Panc1 (cell line): Measurements from ENCODE around the gene PTTG1. TPM values are rescaled to one million over a fixed set of nuclear protein-coding genes. Genes with fewer than 3 reads are reported as not detected.

Experiments used
- ATAC-seq: fragments of 200-7000 bp; cut with Tn5 transposase; 2 replicates; pipeline ENCODE4 v1.9.1; 2020; ENCODE audit warnings: mild to moderate bottlenecking, moderate library complexity
- BruUV-seq: library from RNA; stranded (reverse); fragments of 400-500 nt; replicated peaks from 2 replicates; lab custom pipeline; 2021; lab: Mats Ljungman, UMichigan
- CTCF ChIA-PET: fragments of 300-600 bp; sonication (Branson Sonifier 250); formaldehyde crosslinking; loops from one replicate; lab custom pipeline; 2022; ENCODE audit warnings: antibody characterized with exemption; lab: Charles Lee
- POLR2A ChIA-PET: fragments of 300-600 bp; sonication (Branson Sonifier 250); formaldehyde crosslinking; loops from one replicate; lab custom pipeline; 2022; ENCODE audit warnings: antibody characterized with exemption; lab: Charles Lee
- DNase-seq: peaks from one replicate; pipeline ENCODE4 v3.0.0-alpha.2; 2010; ENCODE audit warnings: low read depth, low spot score
- H3K27ac ChIP-seq: 2 replicates; pipeline ENCODE4 v1.5.1; 2011; ENCODE audit warnings: mild to moderate bottlenecking, low read length, inconsistent platforms
- H3K27me3 ChIP-seq: fragments of 200-500 bp; sonication (Bioruptor generic); 2 replicates; pipeline ENCODE4 v1.6.0; 2014; ENCODE audit warnings: low read length, inconsistent platforms; ENCODE audit not compliant: control insufficient read depth, insufficient read depth
- H3K36me3 ChIP-seq: fragments of 200-500 bp; sonication (Bioruptor generic); 2 replicates; pipeline ENCODE4 v1.5.1; 2014; ENCODE audit warnings: inconsistent platforms, mild to moderate bottlenecking, low read length, moderate library complexity; ENCODE audit not compliant: control insufficient read depth, insufficient read depth
- H3K4me1 ChIP-seq: 2 replicates; pipeline ENCODE4 v1.5.1; 2011; ENCODE audit warnings: inconsistent platforms, mild to moderate bottlenecking, low read length, moderate library complexity; ENCODE audit not compliant: control insufficient read depth, insufficient read depth
- H3K4me3 ChIP-seq, 2 experiments: 2 replicates each; pipeline ENCODE4 v1.5.1; 2011 to 2012; ENCODE audit warnings: low read depth in 2 of 2, low read length in 2 of 2, mild to moderate bottlenecking in 2 of 2, inconsistent platforms in 1 of 2, moderate library complexity in 1 of 2
- H3K9me3 ChIP-seq: fragments of 200-500 bp; sonication (Bioruptor generic); 2 replicates; pipeline ENCODE4 v1.5.1; 2014; ENCODE audit warnings: low read depth, mild to moderate bottlenecking, inconsistent platforms, low read length, moderate library complexity; ENCODE audit not compliant: control insufficient read depth, insufficient read depth
- POLR2AphosphoS5 ChIP-seq: IDR thresholded peaks from 2 replicates; pipeline ENCODE4 v1.6.1; 2012; ENCODE audit warnings: mild to moderate bottlenecking, low read depth, low read length, moderate library complexity
- SIN3A ChIP-seq: IDR thresholded peaks from 2 replicates; pipeline ENCODE4 v1.6.1; 2012; ENCODE audit warnings: low read depth, mild to moderate bottlenecking, low read length, moderate library complexity, borderline replicate concordance; ENCODE audit not compliant: insufficient read depth
- TCF7L2 ChIP-seq: IDR thresholded peaks from 2 replicates; pipeline ENCODE4 v1.6.1; 2011; ENCODE audit warnings: mild to moderate bottlenecking, low read depth, low read length, inconsistent platforms
- in situ Hi-C: cut with HindIII; loops from 2 replicates; pipeline ENCODE4 v1.10.0; 2016; ENCODE audit warnings: low sequenced_read_pairs, low pct_unique_long_range_greater_than_20kb
- intact Hi-C: fragments of 100-400 bp; cut with micrococcal nuclease; formaldehyde crosslinking; loops from one replicate; pipeline ENCODE4 v1.10.0; 2022; ENCODE audit not compliant: unreplicated experiment
- total RNA-seq: library from RNA; stranded (reverse); gene quantifications from one replicate; pipeline ENCODE4 v1.2.1, GENCODE V29; 2021; ENCODE audit not compliant: unreplicated experiment
- TF ChIP-seq, protein P1 (sequence below): fragments of 450-650 bp; IDR thresholded peaks from 2 replicates; pipeline ENCODE4 v1.5.1; 2017; ENCODE audit warnings: mild to moderate bottlenecking
- TF ChIP-seq, protein P2 (sequence below), 2 experiments: IDR thresholded peaks; 2 replicates each; pipeline ENCODE4 v1.6.1; 2011 to 2012; ENCODE audit warnings: low read depth in 2 of 2, control low read depth in 1 of 2, low read length in 1 of 2, mild to moderate bottlenecking in 1 of 2, moderate library complexity in 1 of 2; ENCODE audit not compliant: insufficient read depth in 1 of 2

Gene PTTG1
- total RNA-seq, 1 experiment from 2014 or later: 171 TPM

DNA sequence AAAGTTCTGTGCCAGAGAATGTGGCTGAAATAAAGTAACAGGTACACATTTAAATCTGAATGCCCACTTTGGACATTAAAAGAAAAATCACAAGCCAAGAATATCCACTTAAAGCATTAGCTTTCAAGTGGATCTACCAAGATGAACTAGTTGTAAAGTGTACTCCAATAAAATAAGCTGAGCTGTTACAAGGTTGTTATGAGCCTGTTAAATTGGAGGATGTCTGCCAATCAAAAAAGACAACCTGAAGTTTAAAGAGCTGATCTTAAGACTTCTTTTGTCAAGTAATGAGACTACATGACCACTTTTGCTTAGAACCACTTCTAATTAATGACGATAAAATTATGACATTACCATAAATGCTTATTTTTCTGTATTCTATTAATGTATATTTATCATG lies 24.2 kb upstream of the PTTG1 start:
- ChIA-PET CTCF (no interaction called here), POLR2A (interaction anchor here (0.6 kb wide), 1 partner anchor 1245 kb away, joined by 3 read pairs; no protein-coding TSS in a partner anchor)
- TF ChIP-seq POLR2AphosphoS5: no peak
- TF ChIP-seq, protein P1, sequence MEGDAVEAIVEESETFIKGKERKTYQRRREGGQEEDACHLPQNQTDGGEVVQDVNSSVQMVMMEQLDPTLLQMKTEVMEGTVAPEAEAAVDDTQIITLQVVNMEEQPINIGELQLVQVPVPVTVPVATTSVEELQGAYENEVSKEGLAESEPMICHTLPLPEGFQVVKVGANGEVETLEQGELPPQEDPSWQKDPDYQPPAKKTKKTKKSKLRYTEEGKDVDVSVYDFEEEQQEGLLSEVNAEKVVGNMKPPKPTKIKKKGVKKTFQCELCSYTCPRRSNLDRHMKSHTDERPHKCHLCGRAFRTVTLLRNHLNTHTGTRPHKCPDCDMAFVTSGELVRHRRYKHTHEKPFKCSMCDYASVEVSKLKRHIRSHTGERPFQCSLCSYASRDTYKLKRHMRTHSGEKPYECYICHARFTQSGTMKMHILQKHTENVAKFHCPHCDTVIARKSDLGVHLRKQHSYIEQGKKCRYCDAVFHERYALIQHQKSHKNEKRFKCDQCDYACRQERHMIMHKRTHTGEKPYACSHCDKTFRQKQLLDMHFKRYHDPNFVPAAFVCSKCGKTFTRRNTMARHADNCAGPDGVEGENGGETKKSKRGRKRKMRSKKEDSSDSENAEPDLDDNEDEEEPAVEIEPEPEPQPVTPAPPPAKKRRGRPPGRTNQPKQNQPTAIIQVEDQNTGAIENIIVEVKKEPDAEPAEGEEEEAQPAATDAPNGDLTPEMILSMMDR: no peak
- no peak for TF ChIP-seq SIN3A
- TF ChIP-seq, protein P2, sequence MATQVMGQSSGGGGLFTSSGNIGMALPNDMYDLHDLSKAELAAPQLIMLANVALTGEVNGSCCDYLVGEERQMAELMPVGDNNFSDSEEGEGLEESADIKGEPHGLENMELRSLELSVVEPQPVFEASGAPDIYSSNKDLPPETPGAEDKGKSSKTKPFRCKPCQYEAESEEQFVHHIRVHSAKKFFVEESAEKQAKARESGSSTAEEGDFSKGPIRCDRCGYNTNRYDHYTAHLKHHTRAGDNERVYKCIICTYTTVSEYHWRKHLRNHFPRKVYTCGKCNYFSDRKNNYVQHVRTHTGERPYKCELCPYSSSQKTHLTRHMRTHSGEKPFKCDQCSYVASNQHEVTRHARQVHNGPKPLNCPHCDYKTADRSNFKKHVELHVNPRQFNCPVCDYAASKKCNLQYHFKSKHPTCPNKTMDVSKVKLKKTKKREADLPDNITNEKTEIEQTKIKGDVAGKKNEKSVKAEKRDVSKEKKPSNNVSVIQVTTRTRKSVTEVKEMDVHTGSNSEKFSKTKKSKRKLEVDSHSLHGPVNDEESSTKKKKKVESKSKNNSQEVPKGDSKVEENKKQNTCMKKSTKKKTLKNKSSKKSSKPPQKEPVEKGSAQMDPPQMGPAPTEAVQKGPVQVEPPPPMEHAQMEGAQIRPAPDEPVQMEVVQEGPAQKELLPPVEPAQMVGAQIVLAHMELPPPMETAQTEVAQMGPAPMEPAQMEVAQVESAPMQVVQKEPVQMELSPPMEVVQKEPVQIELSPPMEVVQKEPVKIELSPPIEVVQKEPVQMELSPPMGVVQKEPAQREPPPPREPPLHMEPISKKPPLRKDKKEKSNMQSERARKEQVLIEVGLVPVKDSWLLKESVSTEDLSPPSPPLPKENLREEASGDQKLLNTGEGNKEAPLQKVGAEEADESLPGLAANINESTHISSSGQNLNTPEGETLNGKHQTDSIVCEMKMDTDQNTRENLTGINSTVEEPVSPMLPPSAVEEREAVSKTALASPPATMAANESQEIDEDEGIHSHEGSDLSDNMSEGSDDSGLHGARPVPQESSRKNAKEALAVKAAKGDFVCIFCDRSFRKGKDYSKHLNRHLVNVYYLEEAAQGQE (IDR thresholded peaks at IDR 0.05; ENCODE audit: insufficient read depth in 1 of 2, low read depth in 2 of 2, low read length in 1 of 2): no peak
- TF ChIP-seq TCF7L2: no peak
- Histone ChIP-seq H3K9me3 (no peaks in the 10 kb centered on the region), H3K4me3 (no peak overlapping the region), H3K27me3 (no peaks in the 10 kb centered on the region), H3K36me3 (no peaks in the 10 kb centered on the region; the same call in none of the 2 replicates), H3K27ac (no peak overlapping the region), H3K4me1 (peaks cover 11% of the 10 kb centered on the region; the same call in 1 of the 2 replicates)
- intact Hi-C loops (no loop called here), in situ Hi-C loops (no loop called here)
- ATAC-seq: no peak
- DNase-seq: no peak
- BruUV-seq: no TSS peak

DNA sequence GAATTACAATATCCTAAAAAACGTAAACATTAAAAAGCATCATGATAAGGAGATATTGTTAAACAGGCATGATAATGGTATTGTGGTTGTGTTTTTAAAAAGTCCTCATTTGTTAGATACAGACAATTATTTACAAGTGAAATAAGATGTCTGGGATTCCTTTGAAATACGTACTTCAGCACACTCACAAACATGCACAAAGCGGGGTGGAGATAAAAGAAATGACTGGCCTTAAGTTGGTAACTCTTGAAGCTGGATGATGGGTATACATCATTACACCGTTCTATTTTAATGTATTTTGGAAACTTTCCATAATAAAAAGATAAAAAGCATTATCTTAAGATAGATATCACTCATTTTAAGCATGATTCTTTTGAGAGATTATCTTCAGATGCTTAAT lies 22.8 kb upstream of the PTTG1 start:
- Histone ChIP-seq H3K4me1 (peaks cover 11% of the 10 kb centered on the region; the same call in 1 of the 2 replicates), H3K9me3 (no peaks in the 10 kb centered on the region), H3K27ac (peak overlapping the region; percentile 98), H3K36me3 (peaks cover 5% of the 10 kb centered on the region), H3K27me3 (no peaks in the 10 kb centered on the region), H3K4me3 (peak overlapping the region; percentile 82 to 83; a peak in 3 of 4 replicates)
- intact Hi-C loops: no loop called here
- in situ Hi-C loops: no loop called here
- TF ChIP-seq TCF7L2 (no peak), POLR2AphosphoS5 (no peak), SIN3A (no peak)
- TF ChIP-seq, protein P1: no peak
- TF ChIP-seq, protein P2 (IDR thresholded peaks at IDR 0.05; ENCODE audit: insufficient read depth in 1 of 2, low read depth in 2 of 2, low read length in 1 of 2): no peak
- POLR2A ChIA-PET: no interaction called here
- CTCF ChIA-PET: no interaction called here
- no TSS peak for BruUV-seq
- DNase-seq: no peak
- no peak for ATAC-seq
